ENCODE measurements around the gene STN1. TPM values are rescaled to one million over a fixed set of nuclear protein-coding genes. Genes with fewer than 3 reads are reported as not detected.

The STN1 gene
- total RNA-seq, 1 experiment from 2014 or later: 16.1 TPM

DNA sequence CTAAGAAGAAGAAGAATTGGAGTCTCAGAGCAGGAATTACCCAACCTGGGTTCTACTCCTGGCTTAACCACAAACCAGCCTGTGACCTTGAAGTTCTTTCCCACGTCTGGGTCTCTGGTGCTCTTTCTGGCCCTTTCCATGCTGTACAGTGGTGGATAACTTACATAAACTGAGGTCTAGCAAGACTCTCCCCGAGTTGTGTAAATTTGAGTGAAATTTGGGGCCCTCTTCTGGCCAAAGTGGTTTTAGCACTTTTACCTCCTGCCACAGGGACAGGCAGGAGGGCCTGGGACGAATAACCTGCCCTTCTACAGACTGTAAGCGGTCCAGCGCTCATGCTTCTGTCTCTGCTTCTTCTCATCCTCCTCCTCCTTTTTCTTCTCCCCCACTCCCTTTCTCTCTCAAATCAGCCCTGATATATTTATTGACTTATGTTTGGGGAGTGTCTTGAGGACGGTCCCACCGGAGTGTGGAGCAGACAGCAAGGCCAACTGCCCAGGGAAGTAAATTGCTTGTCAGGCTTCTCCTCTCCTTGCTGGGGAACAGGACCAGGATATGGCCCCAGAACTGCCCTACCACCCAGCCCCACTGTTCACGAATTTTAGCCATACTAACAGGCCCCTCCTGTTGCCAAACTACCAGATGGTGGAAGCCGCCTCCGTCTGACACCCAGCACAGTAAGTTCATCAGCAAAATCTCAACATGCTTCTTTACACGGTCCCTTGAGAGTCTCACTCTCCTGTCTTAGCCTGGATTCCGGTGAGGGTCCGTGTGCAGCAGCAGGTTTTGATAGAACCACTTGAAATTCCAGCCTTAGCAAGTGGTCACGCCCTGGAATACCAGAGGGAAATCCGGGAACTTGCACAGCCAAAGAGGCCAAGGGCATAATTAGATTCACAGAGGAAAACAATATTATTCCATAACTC is 58.6 kb downstream of the STN1 start:
- Mint-ChIP-seq H3K36me3 (ENCODE audit: insufficient read depth, unreplicated experiment) (no peaks in the 10 kb centered on the region), H3K4me1 (ENCODE audit: low read depth, unreplicated experiment) (peaks cover 2% of the 10 kb centered on the region), H3K4me3 (ENCODE audit: unreplicated experiment) (no peak overlapping the region), H3K27me3 (ENCODE audit: insufficient read depth, unreplicated experiment) (no peaks in the 10 kb centered on the region), H3K27ac (ENCODE audit: unreplicated experiment) (no peak overlapping the region), H3K9me3 (ENCODE audit: unreplicated experiment) (peaks cover 5% of the 10 kb centered on the region)
- DNase-seq: peak; percentile 62 to 79
- CTCF ChIA-PET: no interaction called here
- TF ChIP-seq, protein P1, sequence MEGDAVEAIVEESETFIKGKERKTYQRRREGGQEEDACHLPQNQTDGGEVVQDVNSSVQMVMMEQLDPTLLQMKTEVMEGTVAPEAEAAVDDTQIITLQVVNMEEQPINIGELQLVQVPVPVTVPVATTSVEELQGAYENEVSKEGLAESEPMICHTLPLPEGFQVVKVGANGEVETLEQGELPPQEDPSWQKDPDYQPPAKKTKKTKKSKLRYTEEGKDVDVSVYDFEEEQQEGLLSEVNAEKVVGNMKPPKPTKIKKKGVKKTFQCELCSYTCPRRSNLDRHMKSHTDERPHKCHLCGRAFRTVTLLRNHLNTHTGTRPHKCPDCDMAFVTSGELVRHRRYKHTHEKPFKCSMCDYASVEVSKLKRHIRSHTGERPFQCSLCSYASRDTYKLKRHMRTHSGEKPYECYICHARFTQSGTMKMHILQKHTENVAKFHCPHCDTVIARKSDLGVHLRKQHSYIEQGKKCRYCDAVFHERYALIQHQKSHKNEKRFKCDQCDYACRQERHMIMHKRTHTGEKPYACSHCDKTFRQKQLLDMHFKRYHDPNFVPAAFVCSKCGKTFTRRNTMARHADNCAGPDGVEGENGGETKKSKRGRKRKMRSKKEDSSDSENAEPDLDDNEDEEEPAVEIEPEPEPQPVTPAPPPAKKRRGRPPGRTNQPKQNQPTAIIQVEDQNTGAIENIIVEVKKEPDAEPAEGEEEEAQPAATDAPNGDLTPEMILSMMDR (IDR thresholded peaks at IDR 0.05; ENCODE audit: insufficient read depth in 1 of 2, low read depth in 1 of 2, low read length in 1 of 2, severe bottlenecking in 1 of 2, unreplicated experiment in 1 of 2): peak; percentile 71 to 82
- POLR2A ChIA-PET: no interaction called here
- intact Hi-C loops (cut with micrococcal nuclease; ENCODE audit: unreplicated experiment): loop anchor here (1.0 to 10.0 kb wide), 6 partner anchors 25 to 265 kb away; no protein-coding TSS in a partner anchor
- Histone ChIP-seq H3K4me3 (ENCODE audit: low read depth, low read length) (no peak overlapping the region), H3K9me3 (0 out of 2 replicates have a peak, but pooled peaks cover 6% of the 10 kb centered on the region), H3K36me3 (ENCODE audit: control insufficient read depth, insufficient read depth, low read length) (no peaks in the 10 kb centered on the region), H3K4me1 (peaks cover 6% of the 10 kb centered on the region), H3K27me3 (replicated peaks; ENCODE audit: control insufficient read depth, insufficient read depth, low read length) (no peaks in the 10 kb centered on the region)
- no TSS peak for BruUV-seq (replicated peaks)

DNA sequence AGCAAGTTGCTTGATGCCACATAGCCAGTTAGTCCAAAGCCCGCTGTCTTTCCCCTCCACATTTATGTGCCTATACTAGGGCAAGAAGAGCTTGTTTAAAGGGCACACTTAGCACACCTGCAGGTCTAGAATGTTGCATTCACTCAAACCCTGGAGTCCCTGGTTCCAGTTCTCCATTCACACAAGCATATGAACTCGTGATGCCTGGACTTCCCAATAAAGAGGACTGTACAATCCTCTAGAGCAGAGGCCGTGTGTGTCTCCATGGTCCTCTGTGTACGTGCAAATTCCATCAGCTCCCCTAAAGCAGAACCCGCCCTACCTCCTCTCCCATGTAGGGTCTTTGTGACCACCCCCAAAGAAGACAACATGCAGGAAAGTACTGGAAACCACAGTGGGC is 59.6 kb downstream of the STN1 start:
- BruUV-seq (replicated peaks): no TSS peak
- ChIA-PET POLR2A (no interaction called here), CTCF (interaction anchor here (0.5 to 1.2 kb wide), 3 partner anchors 86 to 191 kb away, joined by 3 to 5 read pairs (median 3); no protein-coding TSS in a partner anchor)
- no peaks in the 10 kb centered on the region for H3K27me3 ChIP-seq (replicated peaks; ENCODE audit: control insufficient read depth, insufficient read depth, low read length)
- Mint-ChIP-seq H3K36me3 (ENCODE audit: insufficient read depth, unreplicated experiment) (no peaks in the 10 kb centered on the region), H3K4me3 (ENCODE audit: unreplicated experiment) (no peak overlapping the region), H3K4me1 (ENCODE audit: low read depth, unreplicated experiment) (peaks cover 10% of the 10 kb centered on the region), H3K9me3 (ENCODE audit: unreplicated experiment) (no peaks in the 10 kb centered on the region), H3K27ac (ENCODE audit: unreplicated experiment) (no peak overlapping the region), H3K27me3 (ENCODE audit: insufficient read depth, unreplicated experiment) (no peaks in the 10 kb centered on the region)
- H3K4me3 ChIP-seq (ENCODE audit: low read depth, low read length): no peak overlapping the region
- no peaks in the 10 kb centered on the region for H3K9me3 ChIP-seq
- DNase-seq: peak in 1 of 2 experiments; percentile 3
- H3K4me1 ChIP-seq: peaks cover 11% of the 10 kb centered on the region
- intact Hi-C loops (cut with micrococcal nuclease; ENCODE audit: unreplicated experiment): loop anchor here (5.0 to 10.0 kb wide), 2 partner anchors 41 to 264 kb away; no protein-coding TSS in a partner anchor
- no peaks in the 10 kb centered on the region for H3K36me3 ChIP-seq (ENCODE audit: control insufficient read depth, insufficient read depth, low read length)
- TF ChIP-seq, protein P1 (IDR thresholded peaks at IDR 0.05; ENCODE audit: insufficient read depth in 1 of 2, low read depth in 1 of 2, low read length in 1 of 2, severe bottlenecking in 1 of 2, unreplicated experiment in 1 of 2): no peak

DNA sequence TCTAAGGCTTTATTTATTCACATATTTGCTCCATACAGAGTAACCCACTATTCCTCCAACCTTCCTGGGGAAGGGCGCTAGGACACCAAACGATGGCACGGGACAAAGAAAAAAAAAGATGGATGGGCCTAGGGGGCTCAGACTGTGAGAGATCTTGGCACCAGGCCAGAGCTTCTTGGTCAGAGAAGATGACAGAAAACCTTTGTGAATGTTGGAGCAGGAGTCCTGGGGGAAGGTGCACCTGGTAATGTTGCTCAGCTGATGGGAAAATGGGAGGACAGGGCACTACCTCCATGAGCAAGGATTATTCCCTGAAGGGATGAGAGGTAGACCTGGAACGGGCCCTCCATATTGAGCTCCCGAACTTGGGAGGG is 61.2 kb downstream of the STN1 start:
- Histone ChIP-seq H3K36me3 (ENCODE audit: control insufficient read depth, insufficient read depth, low read length) (peaks cover 2% of the 10 kb centered on the region; the same call in 1 of the 2 replicates), H3K4me1 (peaks cover 11% of the 10 kb centered on the region), H3K9me3 (no peaks in the 10 kb centered on the region), H3K4me3 (ENCODE audit: low read depth, low read length) (no peak overlapping the region), H3K27me3 (replicated peaks; ENCODE audit: control insufficient read depth, insufficient read depth, low read length) (no peaks in the 10 kb centered on the region)
- TF ChIP-seq, protein P1 (IDR thresholded peaks at IDR 0.05; ENCODE audit: insufficient read depth in 1 of 2, low read depth in 1 of 2, low read length in 1 of 2, severe bottlenecking in 1 of 2, unreplicated experiment in 1 of 2): no peak
- BruUV-seq (replicated peaks): no TSS peak
- Mint-ChIP-seq H3K36me3 (ENCODE audit: insufficient read depth, unreplicated experiment) (no peaks in the 10 kb centered on the region), H3K27ac (ENCODE audit: unreplicated experiment) (no peak overlapping the region), H3K27me3 (ENCODE audit: insufficient read depth, unreplicated experiment) (no peaks in the 10 kb centered on the region), H3K4me1 (ENCODE audit: low read depth, unreplicated experiment) (peaks cover 10% of the 10 kb centered on the region), H3K9me3 (ENCODE audit: unreplicated experiment) (no peaks in the 10 kb centered on the region), H3K4me3 (ENCODE audit: unreplicated experiment) (peak overlapping the region; percentile 77)
- CTCF ChIA-PET: interaction anchor here (0.5 to 1.4 kb wide), 3 partner anchors 43 to 284 kb away, joined by 3 to 13 read pairs (median 3); no protein-coding TSS in a partner anchor
- POLR2A ChIA-PET: no interaction called here
- no peak for DNase-seq
- intact Hi-C loops (cut with micrococcal nuclease; ENCODE audit: unreplicated experiment): loop anchor here (5.0 to 10.0 kb wide), 2 partner anchors 39 to 262 kb away; no protein-coding TSS in a partner anchor
